NCI-H2107 treated with DMSO at 0.1 percent for 48 hours (cell line): Measurements from ENCODE around the gene HNRNPH3.

Source experiments
- DNase-seq: peaks from one replicate; lab custom pipeline; 2025; ENCODE audit not compliant: unreplicated experiment; lab: John Stamatoyannopoulos, UW

HNRNPH3 gene

GRCh38 chr10:68371604-68372003 lies 39.7 kb downstream of the HNRNPH3 start:
- no peak for DNase-seq

DNA sequence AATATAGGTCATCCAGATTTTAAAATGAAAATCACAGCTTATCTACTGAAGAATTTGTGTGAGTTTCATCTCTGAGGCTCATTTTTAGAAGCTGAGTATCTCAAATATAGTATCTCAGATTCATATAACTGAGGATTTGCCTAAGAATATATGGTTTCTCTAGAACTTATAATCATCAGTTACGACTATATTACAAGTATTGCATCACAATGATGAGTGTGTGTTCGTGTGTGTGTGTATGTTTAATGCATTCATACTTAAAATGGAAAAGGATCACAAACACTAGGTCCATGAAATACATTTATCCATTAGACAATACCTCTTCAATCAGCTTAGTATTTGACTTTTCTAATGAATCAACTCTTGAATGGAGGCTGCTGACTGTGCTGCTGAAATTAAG lies 53.9 kb downstream of the HNRNPH3 start:
- no peak for DNase-seq
